ENCODE measurements around the gene ARHGAP6.

DNA sequence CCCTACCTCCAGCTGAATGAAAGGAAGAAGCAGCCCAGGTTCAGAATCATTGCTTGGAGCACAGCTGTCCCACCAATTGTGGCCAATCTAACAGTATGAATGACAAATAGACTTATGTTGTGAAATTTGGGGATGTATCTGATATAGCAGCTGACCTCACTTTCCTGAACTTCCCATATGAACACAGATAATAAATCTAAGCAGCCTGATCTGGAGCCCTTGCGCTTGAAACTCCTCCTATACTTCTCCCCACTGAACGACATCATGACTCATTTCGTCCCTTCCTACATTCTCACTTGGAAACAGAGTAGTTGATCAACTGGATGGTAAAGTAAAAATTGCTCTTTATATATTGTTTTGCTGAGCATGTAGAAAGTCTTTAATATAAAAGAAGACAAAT lies 396.7 kb downstream of the ARHGAP6 start:
- TF ChIP-seq CTCF (IDR thresholded peaks at IDR 0.05) (no peak), POLR2A (IDR thresholded peaks at IDR 0.05) (no peak)
